ENCODE measurements around the gene USF2. TPM values are rescaled to one million over a fixed set of nuclear protein-coding genes. Genes with fewer than 3 reads are reported as not detected.

USF2 gene
- total and polyA plus RNA-seq, 2 of the 8 experiments (the other 6 are each of a cell fraction or from before 2014, with no cell fraction given) = 74.1 to 109 TPM

DNA sequence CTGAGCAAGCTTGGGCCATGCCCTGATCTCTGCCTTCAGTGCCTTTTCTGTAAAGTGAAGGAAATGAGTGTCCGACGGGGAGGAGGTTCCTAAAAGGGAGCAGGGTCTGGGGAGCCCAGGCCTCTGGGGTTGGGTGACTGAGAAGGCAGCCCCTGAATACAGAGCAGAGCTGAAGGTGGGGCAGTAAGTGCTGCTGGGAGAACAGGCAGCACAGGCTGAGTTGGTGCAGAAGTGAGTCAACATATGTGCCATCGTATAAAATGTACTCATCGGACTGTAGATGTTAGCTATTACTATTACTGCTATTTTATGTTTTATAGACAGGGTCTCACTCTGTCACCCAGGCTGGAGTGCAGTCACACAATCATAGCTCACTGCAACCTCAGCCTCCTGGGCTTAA lies 12.5 kb downstream of the USF2 start:
- FAIRE-seq (no peak), DNase-seq (ENCODE audit: low read depth in 1 of 2, low spot score in 2 of 2) (no peak)
- WGBS, 2 experiments (ENCODE audit: extremely low coverage in 1 of 2, insufficient coverage in 1 of 2, insufficient read length in 1 of 2, insufficient replicate concordance in 2 of 2, low coverage in 1 of 2, low lambda C conversion rate in 2 of 2, missing lambda C conversion rate in 1 of 2) = 89% methylated on average over 4 of the region's 4 CpGs; no CpG with 5 or more reads in 1 of the 2 experiments
- Histone ChIP-seq H2AFZ (ENCODE audit: low read length) (no peak overlapping the region), H3K23me2 (ENCODE audit: low read depth, low read length) (no peaks in the 10 kb centered on the region), H4K5ac (ENCODE audit: insufficient read length, low read depth, low read length) (no peak overlapping the region), H3K23ac (ENCODE audit: insufficient read length) (no peak overlapping the region), H3K9me3 (ENCODE audit: insufficient read depth in 2 of 2, low read depth in 1 of 2, low read length in 1 of 2) (no peaks in the 10 kb centered on the region), H3K27me3 (replicated peaks in 1 of 4; ENCODE audit: control insufficient read depth in 3 of 4, extremely low read depth in 1 of 4, insufficient read depth in 3 of 4, low read length in 3 of 4) (no peaks in the 10 kb centered on the region), H3K79me1 (ENCODE audit: low read depth, low read length) (no peaks in the 10 kb centered on the region), H2BK120ac (replicated peaks; ENCODE audit: low read depth, low read length) (no peak overlapping the region), H3K14ac (ENCODE audit: insufficient read length) (no peak overlapping the region), H4K20me1 (replicated peaks in 1 of 2; ENCODE audit: control insufficient read depth in 1 of 2, insufficient read depth in 2 of 2, low read length in 2 of 2) (peaks cover 0 to 4% of the 10 kb centered on the region in 2 experiments), H3K4me1 (replicated peaks in 1 of 4; ENCODE audit: control insufficient read depth in 3 of 4, insufficient read depth in 4 of 4, low read length in 3 of 4) (peaks cover 0 to 7% (median 5%) of the 10 kb centered on the region in 4 experiments; a peak in 5 of 7 replicates), H2BK15ac (ENCODE audit: low read length) (no peak overlapping the region), H3K79me2 (ENCODE audit: control insufficient read depth in 1 of 2, insufficient read depth in 2 of 2, low read length in 2 of 2) (no peaks in the 10 kb centered on the region), H3K4me3 (ENCODE audit: extremely low read depth in 1 of 4, insufficient read depth in 2 of 4, low read depth in 3 of 4, low read length in 4 of 4) (no peak overlapping the region), H3K18ac (ENCODE audit: extremely low read depth, low read length) (no peak overlapping the region), H2BK20ac (ENCODE audit: low read length) (no peak overlapping the region), H3K9ac (replicated peaks in 1 of 4; ENCODE audit: extremely low read depth in 1 of 4, low read depth in 3 of 4, low read length in 3 of 4) (no peak overlapping the region), H4K91ac (replicated peaks; ENCODE audit: insufficient read length, low read length) (no peak overlapping the region), H2BK12ac (ENCODE audit: low read depth, low read length) (no peak overlapping the region), H3K56ac (replicated peaks; ENCODE audit: insufficient read length, low read depth, low read length) (no peak overlapping the region), H4K8ac (ENCODE audit: extremely low read depth, insufficient read depth, low read length) (no peak overlapping the region), H3K36me3 (ENCODE audit: control insufficient read depth in 2 of 4, insufficient read depth in 4 of 4, low read length in 3 of 4) (peaks cover 3 to 5% (median 5%) of the 10 kb centered on the region in 4 experiments; a peak in 6 of 8 replicates), H2AK5ac (ENCODE audit: low read depth, low read length) (no peak overlapping the region), H3K4ac (replicated peaks; ENCODE audit: insufficient read length, low read depth, low read length) (no peak overlapping the region), H3K27ac (ENCODE audit: low read depth, low read length) (no peak overlapping the region), H3K4me2 (ENCODE audit: insufficient read depth in 1 of 2, low read depth in 2 of 2, low read length in 2 of 2) (no peak overlapping the region), H2BK5ac (ENCODE audit: low read depth, low read length) (no peak overlapping the region)
- ChIA-PET CTCF (ENCODE audit: partially characterized antibody) (interaction anchor here (1.2 to 1.8 kb wide), 3 partner anchors 11 to 72 kb away, joined by 4 to 5 read pairs (median 4); no protein-coding TSS in a partner anchor), POLR2A (ENCODE audit: partially characterized antibody) (interaction anchor here (0.9 to 5.5 kb wide), 10 partner anchors 8 to 216 kb away, joined by 3 to 28 read pairs (median 10); partner anchors contain the start of genes MAG and USF2)
- TF ChIP-seq CREB1 (IDR thresholded peaks at IDR 0.05) (no peak), EP300 (IDR thresholded peaks at IDR 0.05; ENCODE audit: borderline replicate concordance in 1 of 2, low read depth in 2 of 2, low read length in 2 of 2) (no peak), SP1 (IDR thresholded peaks at IDR 0.05; ENCODE audit: low read depth, low read length) (no peak), EZH2 (IDR thresholded peaks at IDR 0.05; ENCODE audit: low read depth, low read length, severe bottlenecking) (no peak), TCF12 (IDR thresholded peaks at IDR 0.05; ENCODE audit: low read depth, low read length) (no peak), BACH1 (IDR thresholded peaks at IDR 0.05; ENCODE audit: low read length) (no peak), BCL11A (IDR thresholded peaks at IDR 0.05; ENCODE audit: low read depth in 2 of 2, low read length in 2 of 2) (no peak), EGR1 (IDR thresholded peaks at IDR 0.05; ENCODE audit: borderline replicate concordance, low read depth, low read length) (no peak), GTF2F1 (IDR thresholded peaks at IDR 0.05; ENCODE audit: borderline replicate concordance, low read depth, low read length) (no peak), CHD1 (IDR thresholded peaks at IDR 0.05; ENCODE audit: low read depth, low read length) (no peak), KDM4A (IDR thresholded peaks at IDR 0.05; ENCODE audit: low read depth, low read length, severe bottlenecking) (no peak), RFX5 (IDR thresholded peaks at IDR 0.05; ENCODE audit: borderline replicate concordance, low read depth, low read length) (no peak), POU5F1 (IDR thresholded peaks at IDR 0.05; ENCODE audit: low read depth, low read length) (no peak)
- TF ChIP-seq, protein P1, sequence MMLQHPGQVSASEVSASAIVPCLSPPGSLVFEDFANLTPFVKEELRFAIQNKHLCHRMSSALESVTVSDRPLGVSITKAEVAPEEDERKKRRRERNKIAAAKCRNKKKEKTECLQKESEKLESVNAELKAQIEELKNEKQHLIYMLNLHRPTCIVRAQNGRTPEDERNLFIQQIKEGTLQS (IDR thresholded peaks at IDR 0.05; ENCODE audit: insufficient read depth, low read depth, low read length) = no peak

All from H1 (cell line).